Spleen (tissue), 11 donors: ENCODE measurements around the gene TNNI3K. TPM values are rescaled to one million over a fixed set of nuclear protein-coding genes. Genes with fewer than 3 reads are reported as not detected.
A peak's percentile ranks its signal among the peaks of the same experiment; 100 is the strongest.

Source experiments
- DNase-seq: peaks from one replicate; pipeline ENCODE4 v3.0.0-alpha.2; 2020
- H3K27ac ChIP-seq, 8 donors: fragments of 200-600 bp; sonication (generic) in 7 of 8; 1 replicate in 4 of 8; 2 replicates in 4 of 8; pipeline versions ENCODE4 v1.5.0 to v1.8.0; 2016 to 2021; ENCODE audit warnings: inconsistent platforms in 4 of 8, mild to moderate bottlenecking in 4 of 8, moderate library complexity in 1 of 8
- H3K27me3 ChIP-seq, 7 donors: fragments of 200-600 bp; sonication (generic) in 6 of 7; replicated peaks in 1 of 7; 1 replicate in 4 of 7; 2 replicates in 3 of 7; pipeline versions ENCODE4 v1.5.0 to v1.8.0; 2016 to 2021; ENCODE audit warnings: inconsistent platforms in 3 of 7, mild to moderate bottlenecking in 1 of 7
- H3K36me3 ChIP-seq, 6 donors: fragments of 200-600 bp; sonication (generic) in 5 of 6; 1 replicate in 4 of 6; 2 replicates in 2 of 6; pipeline versions ENCODE4 v1.5.0 to v1.8.0; 2016 to 2021; ENCODE audit warnings: inconsistent platforms in 2 of 6
- H3K4me1 ChIP-seq, 6 donors: fragments of 200-600 bp; sonication (generic) in 5 of 6; 1 replicate in 3 of 6; 2 replicates in 3 of 6; pipeline versions ENCODE4 v1.5.0 to v1.8.0; 2016 to 2021; ENCODE audit warnings: inconsistent platforms in 3 of 6
- H3K4me3 ChIP-seq, 8 donors: fragments of 200-600 bp; sonication (generic) in 7 of 8; 1 replicate in 4 of 8; 2 replicates in 4 of 8; pipeline versions ENCODE4 v1.5.0 to v1.8.0; 2016 to 2021; ENCODE audit warnings: inconsistent platforms in 4 of 8, mild to moderate bottlenecking in 4 of 8, moderate library complexity in 2 of 8
- H3K9me3 ChIP-seq, 8 donors: fragments of 200-600 bp; sonication (generic) in 7 of 8; 1 replicate in 4 of 8; 2 replicates in 4 of 8; pipeline versions ENCODE4 v1.5.0 to v1.8.0; 2016 to 2021; ENCODE audit warnings: inconsistent platforms in 4 of 8
- CTCF ChIP-seq, 11 experiments: fragments of 200-600 bp in 7 of 11; fragments of 450-650 bp in 4 of 11; sonication (generic) in 4 of 11; IDR thresholded peaks in 8 of 11; conservative IDR thresholded peaks in 3 of 11; 1 replicate in 7 of 11; 2 replicates in 4 of 11; pipeline versions ENCODE4 v1.4.0 to v1.8.0; 2016 to 2021; ENCODE audit warnings: antibody characterized with exemption in 11 of 11, inconsistent platforms in 4 of 11, mild to moderate bottlenecking in 1 of 11
- POLR2A ChIP-seq, 3 donors: fragments of 450-650 bp; IDR thresholded peaks; one replicate each; pipeline ENCODE4 v1.5.1; 2017; ENCODE audit warnings: antibody characterized with exemption in 3 of 3, mild to moderate bottlenecking in 1 of 3
- POLR2AphosphoS5 ChIP-seq, 3 donors: sonication (generic); formaldehyde crosslinking; IDR thresholded peaks; one replicate each; pipeline ENCODE4 v1.5.1; 2017; ENCODE audit warnings: antibody characterized with exemption in 3 of 3
- WGBS, 5 donors: extraction: QIAGEN DNeasy Blood & Tissue Kit in 3 of 5; methylation state at CpG; one replicate each; pipeline versions ENCODE4 v1.1.5 to v1.1.7; 2013 to 2018; 5-methylcytosine and 5-hydroxymethylcytosine counted together
- intact Hi-C: fragments of 100-400 bp; cut with DNase I; formaldehyde crosslinking; loops from one replicate; pipeline ENCODE4 v1.15.0; 2023; ENCODE audit warnings: low total_unique reads
- polyA plus RNA-seq, 3 donors: library from polyadenylated mRNA; stranded (reverse); fragments of 200-250 nt; gene quantifications; one replicate each; pipeline ENCODE4 v1.2.1, GENCODE V29; 2013
- total RNA-seq, 7 donors: library from RNA; depleted of rRNA in 3 of 7; stranded (reverse); fragments of >200 nt in 3 of 7; fragmentation: NEBNext Ultra II Directional in 4 of 7; extraction: Animal tissue kit (Norgen Biotek cat#: 25700) in 4 of 7; gene quantifications; one replicate each; pipeline versions ENCODE4 v1.1.0 to v1.2.1, GENCODE V29; 2016 to 2021
- donor health status: healthy with polysubstance abuse.
- donor health status: DM: no; HTN: no; CAD: no; lungs with moderate emphysema.
- donor health status: DM: no; HTN: no; CAD: no.
- donor health status: Bipolar disorder and iron deficiency.
- donor health status: healthy.
- donor health status: DM: no; HTN: no; CAD: no.
- donor health status: DM: yes; HTN: yes; CAD: no.

TNNI3K gene
- total and polyA plus RNA-seq, 10 donors: 0.41 to 6.2 (median 2.8) TPM; not detected in 1

DNA sequence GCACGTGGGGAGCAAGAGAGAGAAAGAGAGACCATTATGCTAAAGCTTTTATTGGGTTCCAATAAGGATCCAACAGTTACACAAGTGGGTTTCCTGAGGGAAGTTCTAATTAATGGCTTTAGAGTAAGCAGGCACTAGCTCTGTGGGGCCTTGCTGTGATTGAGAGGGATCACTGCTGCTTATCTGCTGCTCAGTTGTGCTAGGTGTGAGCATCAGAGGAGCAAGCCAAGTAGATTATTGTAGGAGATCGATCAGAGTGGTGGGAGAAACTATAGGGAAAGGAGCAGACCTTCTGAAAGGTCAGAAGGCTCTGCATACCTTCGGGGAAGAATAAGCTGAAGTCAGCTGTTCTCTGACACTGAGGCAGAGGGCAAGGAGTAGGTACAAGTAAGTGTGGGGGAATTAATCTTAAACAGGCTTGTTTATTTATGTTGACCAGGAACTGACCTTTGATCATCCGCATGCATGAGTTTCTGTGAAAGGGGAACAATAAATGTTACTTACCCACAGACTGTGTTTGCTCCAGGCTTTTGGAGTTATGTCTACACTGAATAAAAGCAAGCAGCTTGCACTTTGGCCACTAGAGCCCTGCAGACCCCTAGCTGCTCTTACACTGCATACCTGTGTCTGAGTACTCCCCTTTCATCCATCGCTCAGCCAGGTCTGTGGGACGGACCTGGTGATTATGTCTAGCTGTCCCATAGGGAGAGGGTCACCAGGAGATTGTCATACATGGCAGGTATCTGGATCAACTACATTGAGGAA is 89.7 kb downstream of the TNNI3K start:
- WGBS, 5 donors: 75 to 84% (median 81%) methylated on average over 6 of the region's 6 CpGs
- peak; percentile 44 for DNase-seq
- Histone ChIP-seq H3K27me3 (no peaks in the 10 kb centered on the region), H3K4me1 (no peaks in the 10 kb centered on the region), H3K4me3 (no peak overlapping the region), H3K27ac (no peak overlapping the region), H3K9me3 (no peaks in the 10 kb centered on the region), H3K36me3 (no peaks in the 10 kb centered on the region)
- intact Hi-C loops: no loop called here
- no peak for TF ChIP-seq POLR2AphosphoS5 (IDR thresholded peaks at IDR 0.05)
- TF ChIP-seq CTCF (IDR thresholded peaks at IDR 0.05 in 8 of 11, conservative IDR thresholded peaks at IDR 0.05 in 3 of 11): no peak
- no peak for TF ChIP-seq POLR2A (IDR thresholded peaks at IDR 0.05)

- TF ChIP-seq CTCF (IDR thresholded peaks at IDR 0.05 in 8 of 11, conservative IDR thresholded peaks at IDR 0.05 in 3 of 11): no peak
- TF ChIP-seq POLR2AphosphoS5 (IDR thresholded peaks at IDR 0.05): no peak
- TF ChIP-seq POLR2A (IDR thresholded peaks at IDR 0.05): no peak
- no peaks in the 10 kb centered on the region for H3K27me3 ChIP-seq
- H3K36me3 ChIP-seq: no peaks in the 10 kb centered on the region
- H3K4me3 ChIP-seq: no peak overlapping the region
- no peaks in the 10 kb centered on the region for H3K4me1 ChIP-seq
- no peaks in the 10 kb centered on the region for H3K9me3 ChIP-seq
- no peak overlapping the region for H3K27ac ChIP-seq
- no peak for DNase-seq
- intact Hi-C loops: no loop called here
Measured at GRCh38 chr1:74328851-74329250, 93.7 kb downstream of the TNNI3K start.

DNA sequence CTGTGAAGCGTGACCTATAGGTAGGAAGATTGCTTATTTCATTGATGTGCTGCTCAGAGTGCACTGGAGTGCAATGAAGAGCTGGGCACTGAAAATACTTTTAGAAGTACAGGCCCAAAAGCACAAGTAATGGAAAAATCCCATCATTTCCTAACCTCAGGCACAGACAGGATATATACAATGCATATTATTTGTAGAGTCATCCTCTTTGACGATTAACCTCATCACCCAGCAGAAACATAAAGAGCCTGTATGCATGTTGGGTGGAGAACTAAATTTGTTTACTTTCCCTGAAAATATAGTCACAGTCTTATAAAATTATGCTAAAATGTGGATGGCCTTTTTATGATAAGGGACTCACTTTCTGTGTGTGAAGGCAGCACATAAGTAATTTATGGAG is 98.1 kb downstream of the TNNI3K start:
- DNase-seq: no peak
- WGBS, 5 donors: 71 to 87% (median 77%) methylated on average over 2 of the region's 2 CpGs
- no peaks in the 10 kb centered on the region for H3K36me3 ChIP-seq
- intact Hi-C loops: no loop called here
- H3K9me3 ChIP-seq: no peaks in the 10 kb centered on the region
- no peak for TF ChIP-seq POLR2A (IDR thresholded peaks at IDR 0.05)
- TF ChIP-seq POLR2AphosphoS5 (IDR thresholded peaks at IDR 0.05): no peak
- no peak for TF ChIP-seq CTCF (IDR thresholded peaks at IDR 0.05 in 8 of 11, conservative IDR thresholded peaks at IDR 0.05 in 3 of 11)
- H3K4me1 ChIP-seq: no peaks in the 10 kb centered on the region
- no peak overlapping the region for H3K27ac ChIP-seq
- no peak overlapping the region for H3K4me3 ChIP-seq
- H3K27me3 ChIP-seq: no peaks in the 10 kb centered on the region

DNA sequence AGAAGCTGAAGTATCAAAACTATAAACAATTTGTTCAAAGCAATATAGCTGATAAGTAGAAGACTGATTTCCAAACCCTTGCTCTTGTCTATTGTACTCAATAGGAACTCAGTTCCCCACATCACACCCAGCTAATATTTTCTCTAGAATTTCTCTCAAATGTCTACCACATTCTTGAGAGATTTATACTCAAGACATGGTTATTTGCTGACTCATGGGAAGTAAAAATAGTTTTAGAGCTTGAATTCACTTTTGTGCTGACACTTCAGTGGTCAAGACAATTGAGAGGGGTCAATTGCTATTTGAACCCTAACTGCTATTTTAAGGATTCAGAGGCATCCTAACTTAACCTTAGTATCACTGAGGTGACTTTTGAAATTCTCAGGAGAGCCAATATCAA is 99.0 kb downstream of the TNNI3K start:
- H3K27me3 ChIP-seq: no peaks in the 10 kb centered on the region
- H3K9me3 ChIP-seq: no peaks in the 10 kb centered on the region
- no peak overlapping the region for H3K27ac ChIP-seq
- intact Hi-C loops: no loop called here
- no peak for TF ChIP-seq POLR2AphosphoS5 (IDR thresholded peaks at IDR 0.05)
- no peak for TF ChIP-seq POLR2A (IDR thresholded peaks at IDR 0.05)
- no peak for TF ChIP-seq CTCF (IDR thresholded peaks at IDR 0.05 in 8 of 11, conservative IDR thresholded peaks at IDR 0.05 in 3 of 11)
- DNase-seq: no peak
- no peaks in the 10 kb centered on the region for H3K36me3 ChIP-seq
- no peaks in the 10 kb centered on the region for H3K4me1 ChIP-seq
- no peak overlapping the region for H3K4me3 ChIP-seq
